ENCODE data around the gene TRAF7. TPM values are rescaled to one million over a fixed set of nuclear protein-coding genes. Genes with fewer than 3 reads are reported as not detected.

TRAF7 gene
- total RNA-seq, 2 experiments from 2014 or later = 50.2 to 51.8 TPM

- Mint-ChIP-seq H3K36me3 (peaks cover 6% of the 10 kb centered on the region), H3K27ac (peak overlapping the region; percentile 70), H3K9me3 (no peaks in the 10 kb centered on the region), H3K27me3 (peaks cover 7% of the 10 kb centered on the region), H3K4me1 (peaks cover 14% of the 10 kb centered on the region), H3K4me3 (peak overlapping the region; percentile 77)
- ATAC-seq (ENCODE audit: low read depth) (no peak), DNase-seq (no peak)
- POLR2A ChIA-PET = interaction anchor here (0.6 to 3.0 kb wide), 6 partner anchors 9 to 49 kb away, joined by 3 to 32 read pairs (median 6); partner anchors contain the start of genes E4F1, ECI1, PGP and TRAF7
These were observed 49.0 kb downstream of the TRAF7 start for GRCh38 chr16:2204416-2205103.

- Mint-ChIP-seq H3K4me1 (peaks cover 14% of the 10 kb centered on the region), H3K27ac (peak within 1 kb of the TSS; percentile 87), H3K9me3 (no peaks in the 10 kb centered on the region), H3K4me3 (peak within 1 kb of the TSS; percentile 82), H3K27me3 (peaks cover under 1% of the 10 kb centered on the region), H3K36me3 (peaks cover 7% of the 10 kb centered on the region)
- POLR2A ChIA-PET = interaction anchor here (0.6 to 3.0 kb wide), 8 partner anchors 10 to 310 kb away, joined by 3 to 32 read pairs (median 5); partner anchors contain the start of genes ECI1, PGP, RPS2 and TRAF7
- ATAC-seq (ENCODE audit: low read depth) (peak; percentile 81), DNase-seq (peak; percentile 98)
These were observed 49.8 kb downstream of the TRAF7 start, which contains the start of gene MLST8 for GRCh38 chr16:2205104-2205966. TSS of gene MLST8 (plus strand) at chr16:2205454. CDS start at chr16:2206086, 632 bp downstream.

GRCh38 chr16:2205967-2206313, 50.4 kb downstream of the TRAF7 start:
- peak; percentile 30 for ATAC-seq (ENCODE audit: low read depth)
- no peaks in the 10 kb centered on the region for H3K9me3 Mint-ChIP-seq
- H3K36me3 Mint-ChIP-seq = peaks cover 8% of the 10 kb centered on the region
- H3K27ac Mint-ChIP-seq = peak overlapping the region; percentile 87
- no peak for DNase-seq
- peak overlapping the region; percentile 81 for H3K4me3 Mint-ChIP-seq
- POLR2A ChIA-PET = interaction anchor here (0.6 to 3.0 kb wide), 7 partner anchors 9 to 310 kb away, joined by 3 to 32 read pairs (median 3); partner anchors contain the start of genes ECI1, PGP and TRAF7
- no peaks in the 10 kb centered on the region for H3K27me3 Mint-ChIP-seq
- H3K4me1 Mint-ChIP-seq = peaks cover 14% of the 10 kb centered on the region

GRCh38 chr16:2206420-2206779, 50.8 kb downstream of the TRAF7 start:
- DNase-seq (no peak), ATAC-seq (ENCODE audit: low read depth) (no peak)
- H3K4me3 Mint-ChIP-seq = peak overlapping the region; percentile 81
- POLR2A ChIA-PET = interaction anchor here (0.7 to 3.0 kb wide), 5 partner anchors 8 to 51 kb away, joined by 3 to 32 read pairs (median 3); partner anchors contain the start of genes PGP and TRAF7
- H3K36me3 Mint-ChIP-seq = peaks cover 8% of the 10 kb centered on the region
- H3K9me3 Mint-ChIP-seq = no peaks in the 10 kb centered on the region
- H3K27me3 Mint-ChIP-seq = no peaks in the 10 kb centered on the region
- peak overlapping the region; percentile 87 for H3K27ac Mint-ChIP-seq
- peaks cover 14% of the 10 kb centered on the region for H3K4me1 Mint-ChIP-seq

- H3K36me3 Mint-ChIP-seq = peaks cover 8% of the 10 kb centered on the region
- no peak for ATAC-seq (ENCODE audit: low read depth)
- no peak for DNase-seq
- POLR2A ChIA-PET = interaction anchor here (0.7 to 3.0 kb wide), 4 partner anchors 8 to 52 kb away, joined by 3 to 32 read pairs (median 6); partner anchors contain the start of genes PGP and TRAF7
- H3K27ac Mint-ChIP-seq = peak overlapping the region; percentile 87
- H3K4me3 Mint-ChIP-seq = peak overlapping the region; percentile 81
- H3K9me3 Mint-ChIP-seq = no peaks in the 10 kb centered on the region
- peaks cover 17% of the 10 kb centered on the region for H3K4me1 Mint-ChIP-seq
- H3K27me3 Mint-ChIP-seq = no peaks in the 10 kb centered on the region
These were observed 51.3 kb downstream of the TRAF7 start for GRCh38 chr16:2206780-2207433.

- H3K4me1 Mint-ChIP-seq = peaks cover 23% of the 10 kb centered on the region
- H3K9me3 Mint-ChIP-seq = no peaks in the 10 kb centered on the region
- H3K36me3 Mint-ChIP-seq = peaks cover 8% of the 10 kb centered on the region
- DNase-seq (no peak), ATAC-seq (ENCODE audit: low read depth) (no peak)
- peak overlapping the region; percentile 73 for H3K27ac Mint-ChIP-seq
- no peaks in the 10 kb centered on the region for H3K27me3 Mint-ChIP-seq
- peak overlapping the region; percentile 59 for H3K4me3 Mint-ChIP-seq
- POLR2A ChIA-PET = interaction anchor here (0.5 kb wide), 1 partner anchor 13 kb away, joined by 4 read pairs; no protein-coding TSS in a partner anchor
These were observed 52.3 kb downstream of the TRAF7 start for GRCh38 chr16:2207872-2208271.

GRCh38 chr16:2208308-2208707, 52.7 kb downstream of the TRAF7 start:
- POLR2A ChIA-PET = no interaction called here
- ATAC-seq (ENCODE audit: low read depth) = no peak
- peaks cover 8% of the 10 kb centered on the region for H3K36me3 Mint-ChIP-seq
- no peak overlapping the region for H3K27ac Mint-ChIP-seq
- DNase-seq = no peak
- H3K9me3 Mint-ChIP-seq = no peaks in the 10 kb centered on the region
- H3K27me3 Mint-ChIP-seq = no peaks in the 10 kb centered on the region
- peaks cover 28% of the 10 kb centered on the region for H3K4me1 Mint-ChIP-seq
- no peak overlapping the region for H3K4me3 Mint-ChIP-seq

GRCh38 chr16:2208772-2209171, 53.2 kb downstream of the TRAF7 start:
- Mint-ChIP-seq H3K27me3 (no peaks in the 10 kb centered on the region), H3K9me3 (no peaks in the 10 kb centered on the region), H3K4me3 (no peak overlapping the region), H3K4me1 (peaks cover 32% of the 10 kb centered on the region), H3K27ac (no peak overlapping the region), H3K36me3 (peaks cover 8% of the 10 kb centered on the region)
- POLR2A ChIA-PET = no interaction called here
- ATAC-seq (ENCODE audit: low read depth) (no peak), DNase-seq (no peak)

- no peaks in the 10 kb centered on the region for H3K9me3 Mint-ChIP-seq
- POLR2A ChIA-PET = no interaction called here
- H3K36me3 Mint-ChIP-seq = peaks cover 8% of the 10 kb centered on the region
- H3K4me1 Mint-ChIP-seq = peaks cover 30% of the 10 kb centered on the region
- DNase-seq (no peak), ATAC-seq (ENCODE audit: low read depth) (no peak)
- no peak overlapping the region for H3K4me3 Mint-ChIP-seq
- H3K27ac Mint-ChIP-seq = no peak overlapping the region
- no peaks in the 10 kb centered on the region for H3K27me3 Mint-ChIP-seq
These were observed 53.9 kb downstream of the TRAF7 start for GRCh38 chr16:2209258-2210008.

- no peak for ATAC-seq (ENCODE audit: low read depth)
- H3K4me3 Mint-ChIP-seq = no peak overlapping the region
These were observed 54.4 kb downstream of the TRAF7 start for GRCh38 chr16:2210009-2210332.

GRCh38 chr16:2210386-2211365, 55.1 kb downstream of the TRAF7 start, which contains the start of gene BRICD5:
TSS of gene BRICD5 (minus strand) at chr16:2210863. CDS start at chr16:2210833, 30 bp downstream.
- H3K4me1 Mint-ChIP-seq = peaks cover 26% of the 10 kb centered on the region
- H3K4me3 Mint-ChIP-seq = no peak within 1 kb of the TSS
- H3K36me3 Mint-ChIP-seq = peaks cover 8% of the 10 kb centered on the region
- DNase-seq (no peak), ATAC-seq (ENCODE audit: low read depth) (no peak)
- no peaks in the 10 kb centered on the region for H3K9me3 Mint-ChIP-seq
- no peak within 1 kb of the TSS for H3K27ac Mint-ChIP-seq
- POLR2A ChIA-PET = interaction anchor here (1.2 kb wide), 1 partner anchor 56 kb away, joined by 4 read pairs; the partner anchor contains the start of gene TRAF7
- no peaks in the 10 kb centered on the region for H3K27me3 Mint-ChIP-seq

More at GRCh38 chr16:2210009-2210332, 54.4 kb downstream of the TRAF7 start:
- H3K27ac Mint-ChIP-seq = no peak overlapping the region
- no peaks in the 10 kb centered on the region for H3K27me3 Mint-ChIP-seq
- no peaks in the 10 kb centered on the region for H3K9me3 Mint-ChIP-seq
- H3K36me3 Mint-ChIP-seq = peaks cover 8% of the 10 kb centered on the region
- peaks cover 26% of the 10 kb centered on the region for H3K4me1 Mint-ChIP-seq
- POLR2A ChIA-PET = no interaction called here
- DNase-seq = no peak
